ENCODE measurements around the gene APOBEC3G. TPM values are rescaled to one million over a fixed set of nuclear protein-coding genes. Genes with fewer than 3 reads are reported as not detected.

The APOBEC3G gene
- total and polyA plus RNA-seq, 10 of the 15 experiments (the other 5 are each of a cell fraction or from before 2014, with no cell fraction given) = 103 to 232 (median 152) TPM

DNA sequence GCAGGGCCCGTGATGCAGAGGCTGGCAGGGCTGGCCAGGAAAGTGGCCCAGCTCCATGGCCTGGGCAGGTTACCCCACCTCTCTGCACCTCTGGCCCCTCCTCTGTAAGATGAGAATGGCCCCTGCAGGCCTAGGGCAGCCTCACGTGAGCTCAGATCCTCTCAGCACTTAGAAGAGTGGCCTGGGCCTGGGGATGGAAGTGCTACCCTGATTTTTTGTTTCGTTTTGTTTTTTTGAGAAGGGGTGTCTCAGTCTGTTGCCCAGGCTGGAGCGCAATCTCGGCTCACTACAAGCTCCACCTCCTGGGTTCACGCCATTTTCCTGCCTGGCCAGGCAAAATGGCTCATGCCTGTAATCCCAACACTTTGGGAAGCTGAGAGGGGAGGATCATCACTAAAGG is 21.0 kb downstream of the APOBEC3G start (continued):
- TF ChIP-seq, protein P1, sequence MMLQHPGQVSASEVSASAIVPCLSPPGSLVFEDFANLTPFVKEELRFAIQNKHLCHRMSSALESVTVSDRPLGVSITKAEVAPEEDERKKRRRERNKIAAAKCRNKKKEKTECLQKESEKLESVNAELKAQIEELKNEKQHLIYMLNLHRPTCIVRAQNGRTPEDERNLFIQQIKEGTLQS (IDR thresholded peaks at IDR 0.05; ENCODE audit: borderline replicate concordance, extremely low read depth, low read depth, low read length) = no peak
- TF ChIP-seq CBX3 (IDR thresholded peaks at IDR 0.05; ENCODE audit: borderline replicate concordance, low read depth) = no peak
- TF ChIP-seq, protein P2, sequence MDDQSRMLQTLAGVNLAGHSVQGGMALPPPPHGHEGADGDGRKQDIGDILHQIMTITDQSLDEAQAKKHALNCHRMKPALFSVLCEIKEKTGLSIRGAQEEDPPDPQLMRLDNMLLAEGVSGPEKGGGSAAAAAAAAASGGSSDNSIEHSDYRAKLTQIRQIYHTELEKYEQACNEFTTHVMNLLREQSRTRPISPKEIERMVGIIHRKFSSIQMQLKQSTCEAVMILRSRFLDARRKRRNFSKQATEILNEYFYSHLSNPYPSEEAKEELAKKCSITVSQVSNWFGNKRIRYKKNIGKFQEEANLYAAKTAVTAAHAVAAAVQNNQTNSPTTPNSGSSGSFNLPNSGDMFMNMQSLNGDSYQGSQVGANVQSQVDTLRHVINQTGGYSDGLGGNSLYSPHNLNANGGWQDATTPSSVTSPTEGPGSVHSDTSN (IDR thresholded peaks at IDR 0.05; ENCODE audit: insufficient replicate concordance, low read depth, low read length) = no peak
- TF ChIP-seq ZNF217 (IDR thresholded peaks at IDR 0.05) = no peak
- TF ChIP-seq PML (IDR thresholded peaks at IDR 0.05; ENCODE audit: low read length) = no peak
- TF ChIP-seq CREM (IDR thresholded peaks at IDR 0.05; ENCODE audit: low read depth) = no peak
- TF ChIP-seq CBFB (IDR thresholded peaks at IDR 0.05; ENCODE audit: low read depth) = no peak
- TF ChIP-seq, protein P3, sequence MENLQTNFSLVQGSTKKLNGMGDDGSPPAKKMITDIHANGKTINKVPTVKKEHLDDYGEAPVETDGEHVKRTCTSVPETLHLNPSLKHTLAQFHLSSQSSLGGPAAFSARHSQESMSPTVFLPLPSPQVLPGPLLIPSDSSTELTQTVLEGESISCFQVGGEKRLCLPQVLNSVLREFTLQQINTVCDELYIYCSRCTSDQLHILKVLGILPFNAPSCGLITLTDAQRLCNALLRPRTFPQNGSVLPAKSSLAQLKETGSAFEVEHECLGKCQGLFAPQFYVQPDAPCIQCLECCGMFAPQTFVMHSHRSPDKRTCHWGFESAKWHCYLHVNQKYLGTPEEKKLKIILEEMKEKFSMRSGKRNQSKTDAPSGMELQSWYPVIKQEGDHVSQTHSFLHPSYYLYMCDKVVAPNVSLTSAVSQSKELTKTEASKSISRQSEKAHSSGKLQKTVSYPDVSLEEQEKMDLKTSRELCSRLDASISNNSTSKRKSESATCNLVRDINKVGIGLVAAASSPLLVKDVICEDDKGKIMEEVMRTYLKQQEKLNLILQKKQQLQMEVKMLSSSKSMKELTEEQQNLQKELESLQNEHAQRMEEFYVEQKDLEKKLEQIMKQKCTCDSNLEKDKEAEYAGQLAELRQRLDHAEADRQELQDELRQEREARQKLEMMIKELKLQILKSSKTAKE (IDR thresholded peaks at IDR 0.05; ENCODE audit: low read depth, poor library complexity, severe bottlenecking) = no peak
- TF ChIP-seq, protein P4, sequence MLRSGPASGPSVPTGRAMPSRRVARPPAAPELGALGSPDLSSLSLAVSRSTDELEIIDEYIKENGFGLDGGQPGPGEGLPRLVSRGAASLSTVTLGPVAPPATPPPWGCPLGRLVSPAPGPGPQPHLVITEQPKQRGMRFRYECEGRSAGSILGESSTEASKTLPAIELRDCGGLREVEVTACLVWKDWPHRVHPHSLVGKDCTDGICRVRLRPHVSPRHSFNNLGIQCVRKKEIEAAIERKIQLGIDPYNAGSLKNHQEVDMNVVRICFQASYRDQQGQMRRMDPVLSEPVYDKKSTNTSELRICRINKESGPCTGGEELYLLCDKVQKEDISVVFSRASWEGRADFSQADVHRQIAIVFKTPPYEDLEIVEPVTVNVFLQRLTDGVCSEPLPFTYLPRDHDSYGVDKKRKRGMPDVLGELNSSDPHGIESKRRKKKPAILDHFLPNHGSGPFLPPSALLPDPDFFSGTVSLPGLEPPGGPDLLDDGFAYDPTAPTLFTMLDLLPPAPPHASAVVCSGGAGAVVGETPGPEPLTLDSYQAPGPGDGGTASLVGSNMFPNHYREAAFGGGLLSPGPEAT (IDR thresholded peaks at IDR 0.05; ENCODE audit: low read depth) = no peak
- TF ChIP-seq SREBF2 (IDR thresholded peaks at IDR 0.05; ENCODE audit: low read length) = no peak
- TF ChIP-seq, protein P5, sequence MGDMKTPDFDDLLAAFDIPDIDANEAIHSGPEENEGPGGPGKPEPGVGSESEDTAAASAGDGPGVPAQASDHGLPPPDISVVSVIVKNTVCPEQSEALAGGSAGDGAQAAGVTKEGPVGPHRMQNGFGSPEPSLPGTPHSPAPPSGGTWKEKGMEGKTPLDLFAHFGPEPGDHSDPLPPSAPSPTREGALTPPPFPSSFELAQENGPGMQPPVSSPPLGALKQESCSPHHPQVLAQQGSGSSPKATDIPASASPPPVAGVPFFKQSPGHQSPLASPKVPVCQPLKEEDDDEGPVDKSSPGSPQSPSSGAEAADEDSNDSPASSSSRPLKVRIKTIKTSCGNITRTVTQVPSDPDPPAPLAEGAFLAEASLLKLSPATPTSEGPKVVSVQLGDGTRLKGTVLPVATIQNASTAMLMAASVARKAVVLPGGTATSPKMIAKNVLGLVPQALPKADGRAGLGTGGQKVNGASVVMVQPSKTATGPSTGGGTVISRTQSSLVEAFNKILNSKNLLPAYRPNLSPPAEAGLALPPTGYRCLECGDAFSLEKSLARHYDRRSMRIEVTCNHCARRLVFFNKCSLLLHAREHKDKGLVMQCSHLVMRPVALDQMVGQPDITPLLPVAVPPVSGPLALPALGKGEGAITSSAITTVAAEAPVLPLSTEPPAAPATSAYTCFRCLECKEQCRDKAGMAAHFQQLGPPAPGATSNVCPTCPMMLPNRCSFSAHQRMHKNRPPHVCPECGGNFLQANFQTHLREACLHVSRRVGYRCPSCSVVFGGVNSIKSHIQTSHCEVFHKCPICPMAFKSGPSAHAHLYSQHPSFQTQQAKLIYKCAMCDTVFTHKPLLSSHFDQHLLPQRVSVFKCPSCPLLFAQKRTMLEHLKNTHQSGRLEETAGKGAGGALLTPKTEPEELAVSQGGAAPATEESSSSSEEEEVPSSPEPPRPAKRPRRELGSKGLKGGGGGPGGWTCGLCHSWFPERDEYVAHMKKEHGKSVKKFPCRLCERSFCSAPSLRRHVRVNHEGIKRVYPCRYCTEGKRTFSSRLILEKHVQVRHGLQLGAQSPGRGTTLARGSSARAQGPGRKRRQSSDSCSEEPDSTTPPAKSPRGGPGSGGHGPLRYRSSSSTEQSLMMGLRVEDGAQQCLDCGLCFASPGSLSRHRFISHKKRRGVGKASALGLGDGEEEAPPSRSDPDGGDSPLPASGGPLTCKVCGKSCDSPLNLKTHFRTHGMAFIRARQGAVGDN (IDR thresholded peaks at IDR 0.05) = peak; percentile 64; the same call in 1 of the 2 replicates
- no peak for TF ChIP-seq NR2C1 (IDR thresholded peaks at IDR 0.05)
- TF ChIP-seq, protein P6, sequence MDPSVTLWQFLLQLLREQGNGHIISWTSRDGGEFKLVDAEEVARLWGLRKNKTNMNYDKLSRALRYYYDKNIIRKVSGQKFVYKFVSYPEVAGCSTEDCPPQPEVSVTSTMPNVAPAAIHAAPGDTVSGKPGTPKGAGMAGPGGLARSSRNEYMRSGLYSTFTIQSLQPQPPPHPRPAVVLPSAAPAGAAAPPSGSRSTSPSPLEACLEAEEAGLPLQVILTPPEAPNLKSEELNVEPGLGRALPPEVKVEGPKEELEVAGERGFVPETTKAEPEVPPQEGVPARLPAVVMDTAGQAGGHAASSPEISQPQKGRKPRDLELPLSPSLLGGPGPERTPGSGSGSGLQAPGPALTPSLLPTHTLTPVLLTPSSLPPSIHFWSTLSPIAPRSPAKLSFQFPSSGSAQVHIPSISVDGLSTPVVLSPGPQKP (IDR thresholded peaks at IDR 0.05; ENCODE audit: low read depth, low read length) = no peak
- TF ChIP-seq CHD1 (IDR thresholded peaks at IDR 0.05; ENCODE audit: low read depth, low read length) = no peak
- no peak for TF ChIP-seq EZH2 (IDR thresholded peaks at IDR 0.05; ENCODE audit: borderline replicate concordance, control insufficient read depth, low read depth, low read length)
- 0 out of 2 replicates have a peak, but pooled peaks have one; percentile 8 for TF ChIP-seq NBN (IDR thresholded peaks at IDR 0.05)
- no peak for TF ChIP-seq FOXK2 (IDR thresholded peaks at IDR 0.05)
- no peak for TF ChIP-seq BACH1 (IDR thresholded peaks at IDR 0.05; ENCODE audit: borderline replicate concordance)
